BJ (cell line): ENCODE measurements around the gene RNF144B. TPM values are rescaled to one million over a fixed set of nuclear protein-coding genes. Genes with fewer than 3 reads are reported as not detected.

Experiments used
- CTCF ChIA-PET: fragments of 350-600 bp; formaldehyde crosslinking; extraction: SDS; loops from one replicate; lab custom pipeline; 2021; ENCODE audit warnings: antibody characterized with exemption, inconsistent platforms; lab: Yijun Ruan, JAX
- POLR2A ChIA-PET: fragments of 300-600 bp; sonication (Branson Sonifier 250); formaldehyde crosslinking; extraction: SDS; loops from one replicate; lab custom pipeline; 2021; ENCODE audit warnings: antibody characterized with exemption; lab: Charles Lee
- DNase-seq: peaks from one replicate; pipeline ENCODE4 v3.0.0-alpha.2; 2011; ENCODE audit warnings: low read depth
- H3K27me3 ChIP-seq: 2 replicates; pipeline ENCODE4 v1.6.0; 2011; ENCODE audit warnings: low read length; ENCODE audit not compliant: control insufficient read depth, insufficient read depth
- H3K36me3 ChIP-seq: 2 replicates; pipeline ENCODE4 v1.5.1; 2011; ENCODE audit warnings: low read length; ENCODE audit not compliant: control insufficient read depth, insufficient read depth
- H3K4me3 ChIP-seq: 2 replicates; pipeline ENCODE4 v1.5.1; 2011; ENCODE audit warnings: low read depth, mild to moderate bottlenecking, control low read depth, low read length
- polyA plus RNA-seq: library from polyadenylated mRNA; depleted of rRNA; stranded (reverse); fragments of >200 nt; gene quantifications from 2 replicates; pipeline ENCODE4 v1.2.3, GENCODE V29; 2011; rRNA removed
- TF ChIP-seq, protein P1 (sequence below): IDR thresholded peaks from 2 replicates; pipeline ENCODE4 v1.5.1; 2011; ENCODE audit warnings: low read depth, mild to moderate bottlenecking, control low read depth, inconsistent platforms, low read length, moderate library complexity; ENCODE audit not compliant: insufficient read depth

RNF144B gene
- polyA plus RNA-seq, 1 experiment: 1.4 TPM

DNA sequence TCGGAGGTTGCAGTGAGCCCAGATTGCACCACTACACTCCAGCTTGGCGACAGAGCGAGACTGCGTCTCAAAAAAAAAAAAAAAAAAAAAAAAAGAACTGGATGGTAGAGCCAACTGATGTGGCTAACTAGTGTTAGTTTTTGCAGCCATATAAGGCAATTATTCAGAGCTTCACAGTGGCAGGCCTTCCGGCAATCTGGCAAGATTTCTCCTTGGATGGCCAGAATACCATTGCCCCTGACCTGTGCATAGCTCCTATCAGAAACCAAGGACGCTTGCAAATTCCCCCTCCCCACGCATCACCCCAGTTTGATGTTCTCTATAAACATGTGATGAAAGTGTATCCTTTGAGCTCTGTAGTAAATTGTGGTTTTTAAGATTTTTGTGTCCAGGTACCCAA is 127.0 kb downstream of the RNF144B start:
- Histone ChIP-seq H3K4me3 (no peak overlapping the region), H3K36me3 (no peaks in the 10 kb centered on the region), H3K27me3 (no peaks in the 10 kb centered on the region)
- ChIA-PET POLR2A (no interaction called here), CTCF (interaction anchor here (1.8 kb wide), 1 partner anchor 10 kb away, joined by 5 read pairs; no protein-coding TSS in a partner anchor)
- TF ChIP-seq, protein P1, sequence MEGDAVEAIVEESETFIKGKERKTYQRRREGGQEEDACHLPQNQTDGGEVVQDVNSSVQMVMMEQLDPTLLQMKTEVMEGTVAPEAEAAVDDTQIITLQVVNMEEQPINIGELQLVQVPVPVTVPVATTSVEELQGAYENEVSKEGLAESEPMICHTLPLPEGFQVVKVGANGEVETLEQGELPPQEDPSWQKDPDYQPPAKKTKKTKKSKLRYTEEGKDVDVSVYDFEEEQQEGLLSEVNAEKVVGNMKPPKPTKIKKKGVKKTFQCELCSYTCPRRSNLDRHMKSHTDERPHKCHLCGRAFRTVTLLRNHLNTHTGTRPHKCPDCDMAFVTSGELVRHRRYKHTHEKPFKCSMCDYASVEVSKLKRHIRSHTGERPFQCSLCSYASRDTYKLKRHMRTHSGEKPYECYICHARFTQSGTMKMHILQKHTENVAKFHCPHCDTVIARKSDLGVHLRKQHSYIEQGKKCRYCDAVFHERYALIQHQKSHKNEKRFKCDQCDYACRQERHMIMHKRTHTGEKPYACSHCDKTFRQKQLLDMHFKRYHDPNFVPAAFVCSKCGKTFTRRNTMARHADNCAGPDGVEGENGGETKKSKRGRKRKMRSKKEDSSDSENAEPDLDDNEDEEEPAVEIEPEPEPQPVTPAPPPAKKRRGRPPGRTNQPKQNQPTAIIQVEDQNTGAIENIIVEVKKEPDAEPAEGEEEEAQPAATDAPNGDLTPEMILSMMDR: no peak
- no peak for DNase-seq

DNA sequence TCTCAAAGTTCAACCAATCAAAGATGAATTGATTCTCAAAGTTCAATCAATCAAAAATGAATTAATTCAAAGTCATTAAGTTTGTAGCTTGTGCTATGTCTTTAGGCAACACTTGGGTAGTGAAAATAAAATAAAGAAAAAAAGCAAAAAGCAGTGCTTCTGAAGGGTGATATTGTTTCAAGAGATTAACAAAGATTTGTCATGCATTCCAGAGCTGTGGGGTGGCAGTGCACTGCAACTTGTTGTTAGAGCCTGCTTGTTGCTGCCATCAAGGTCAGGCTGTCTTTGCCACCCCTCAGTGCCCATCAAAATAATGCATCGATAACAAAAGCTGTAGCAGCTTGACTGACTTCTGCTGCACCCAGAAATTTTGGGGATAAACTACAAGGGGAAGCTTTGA is 128.6 kb downstream of the RNF144B start:
- H3K4me3 ChIP-seq: no peak overlapping the region
- TF ChIP-seq, protein P1: no peak
- ChIA-PET POLR2A (no interaction called here), CTCF (interaction anchor here (2.6 kb wide), 1 partner anchor 13 kb away, joined by 8 read pairs; no protein-coding TSS in a partner anchor)
- H3K36me3 ChIP-seq: no peaks in the 10 kb centered on the region
- no peak for DNase-seq
- no peaks in the 10 kb centered on the region for H3K27me3 ChIP-seq

Other genes starting within 250 kb of the RNF144B start
- gene TPMT, start 232.3 kb upstream of the RNF144B start, polyA plus RNA-seq: 10.9 and 18.0 TPM in 2 replicates
- gene KDM1B, start 231.9 kb upstream of the RNF144B start, polyA plus RNA-seq: 10.3 and 13.3 TPM in 2 replicates
- gene DEK, start 122.8 kb upstream of the RNF144B start, polyA plus RNA-seq: 29.2 and 52.1 TPM in 2 replicates